Measurements from ENCODE around the gene CMTM1. TPM values are rescaled to one million over a fixed set of nuclear protein-coding genes. Genes with fewer than 3 reads are reported as not detected.

The CMTM1 gene
- polyA plus RNA-seq, 1 donor from 2014 or later, result 1.6 TPM

Small RNA genes within 50 kb of the gene (small RNA-seq; reads per million reads assigned to genes)
- 0 reads per million in 3 experiments for gene CKLF-CMTM1

Other genes with a start within 250 kb of the CMTM1 start
- gene CDH5, start 199.7 kb upstream of the CMTM1 start, polyA plus RNA-seq, result not detected in 2 replicates
- gene BEAN1, start 139.1 kb upstream of the CMTM1 start, polyA plus RNA-seq, result 0.16 and 0.58 TPM in 2 replicates
- gene TK2, start 16.3 kb upstream of the CMTM1 start, polyA plus RNA-seq, result 15.9 and 17.8 TPM in 2 replicates
- 15.2 and 40.8 TPM in 2 replicates for gene CKLF, start 13.9 kb upstream of the CMTM1 start, polyA plus RNA-seq
- gene CMTM2, start 13.0 kb downstream of the CMTM1 start, polyA plus RNA-seq, result 0.25 TPM in 1 of 2 replicates, not detected in the other
- gene CMTM3, start 38.3 kb downstream of the CMTM1 start, polyA plus RNA-seq, result 7.7 and 8.2 TPM in 2 replicates
- 26.1 and 27.2 TPM in 2 replicates for gene CMTM4, start 130.3 kb downstream of the CMTM1 start, polyA plus RNA-seq
- 237 and 249 TPM in 2 replicates for gene DYNC1LI2, start 185.2 kb downstream of the CMTM1 start, polyA plus RNA-seq
- gene TERB1, start 235.1 kb downstream of the CMTM1 start, polyA plus RNA-seq, result 0.38 TPM in 1 of 2 replicates, not detected in the other